ENCODE results near the gene DBP. TPM values are rescaled to one million over a fixed set of nuclear protein-coding genes. Genes with fewer than 3 reads are reported as not detected.
"Not testable (repeated sequence)": the region's sequence is repeated elsewhere in the genome, so short reads cannot be mapped to it uniquely, and the experiment has no call there.

DBP gene
- polyA plus RNA-seq, 1 experiment = 5.3 TPM

DNA sequence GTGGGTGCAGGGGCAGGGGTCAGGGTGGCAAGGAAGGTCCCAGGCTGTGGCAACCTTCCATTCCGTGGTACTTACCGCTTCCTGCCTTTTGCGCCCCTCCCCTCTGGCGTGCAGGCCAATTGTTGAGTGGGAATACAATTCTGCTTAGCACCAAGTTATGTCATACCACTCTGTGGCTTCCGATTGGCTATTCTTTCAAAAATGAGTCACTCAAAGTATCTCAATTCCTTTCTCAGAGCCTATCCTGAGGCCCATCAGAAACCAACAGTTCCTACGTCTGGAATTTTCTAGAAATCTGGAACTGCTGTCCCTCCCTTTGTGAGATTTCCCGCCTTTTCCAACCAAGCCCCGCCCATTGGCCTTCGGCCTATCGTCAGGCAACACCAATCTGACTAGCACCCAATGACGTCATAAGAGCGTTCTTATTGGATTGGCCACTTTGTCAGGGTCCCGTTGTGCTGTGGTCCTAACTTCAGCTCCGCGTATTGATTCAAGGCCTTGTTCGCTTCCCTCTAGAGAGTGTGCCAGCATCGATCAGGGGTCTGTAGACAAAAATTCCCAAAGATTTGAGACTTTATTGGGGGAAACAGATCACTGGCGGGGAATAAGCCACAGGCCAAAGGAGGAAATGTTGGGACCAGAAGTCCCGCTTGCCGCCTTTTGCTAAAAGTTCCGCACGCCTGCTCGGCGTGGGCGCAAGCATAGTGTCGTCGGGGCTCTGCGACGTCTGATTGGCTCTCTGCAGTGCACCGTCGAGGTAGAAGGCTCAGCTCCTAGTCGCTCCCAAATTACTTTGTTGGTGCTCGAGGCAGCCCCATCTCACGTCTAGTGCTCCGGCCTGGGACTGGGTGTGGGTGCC, 23.9 kb upstream of the DBP start:
- POLR2A ChIA-PET = no interaction called here
- TF ChIP-seq, protein P1, sequence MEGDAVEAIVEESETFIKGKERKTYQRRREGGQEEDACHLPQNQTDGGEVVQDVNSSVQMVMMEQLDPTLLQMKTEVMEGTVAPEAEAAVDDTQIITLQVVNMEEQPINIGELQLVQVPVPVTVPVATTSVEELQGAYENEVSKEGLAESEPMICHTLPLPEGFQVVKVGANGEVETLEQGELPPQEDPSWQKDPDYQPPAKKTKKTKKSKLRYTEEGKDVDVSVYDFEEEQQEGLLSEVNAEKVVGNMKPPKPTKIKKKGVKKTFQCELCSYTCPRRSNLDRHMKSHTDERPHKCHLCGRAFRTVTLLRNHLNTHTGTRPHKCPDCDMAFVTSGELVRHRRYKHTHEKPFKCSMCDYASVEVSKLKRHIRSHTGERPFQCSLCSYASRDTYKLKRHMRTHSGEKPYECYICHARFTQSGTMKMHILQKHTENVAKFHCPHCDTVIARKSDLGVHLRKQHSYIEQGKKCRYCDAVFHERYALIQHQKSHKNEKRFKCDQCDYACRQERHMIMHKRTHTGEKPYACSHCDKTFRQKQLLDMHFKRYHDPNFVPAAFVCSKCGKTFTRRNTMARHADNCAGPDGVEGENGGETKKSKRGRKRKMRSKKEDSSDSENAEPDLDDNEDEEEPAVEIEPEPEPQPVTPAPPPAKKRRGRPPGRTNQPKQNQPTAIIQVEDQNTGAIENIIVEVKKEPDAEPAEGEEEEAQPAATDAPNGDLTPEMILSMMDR (IDR thresholded peaks at IDR 0.05; ENCODE audit: insufficient read depth, low read depth, low read length) = no peak

DNA sequence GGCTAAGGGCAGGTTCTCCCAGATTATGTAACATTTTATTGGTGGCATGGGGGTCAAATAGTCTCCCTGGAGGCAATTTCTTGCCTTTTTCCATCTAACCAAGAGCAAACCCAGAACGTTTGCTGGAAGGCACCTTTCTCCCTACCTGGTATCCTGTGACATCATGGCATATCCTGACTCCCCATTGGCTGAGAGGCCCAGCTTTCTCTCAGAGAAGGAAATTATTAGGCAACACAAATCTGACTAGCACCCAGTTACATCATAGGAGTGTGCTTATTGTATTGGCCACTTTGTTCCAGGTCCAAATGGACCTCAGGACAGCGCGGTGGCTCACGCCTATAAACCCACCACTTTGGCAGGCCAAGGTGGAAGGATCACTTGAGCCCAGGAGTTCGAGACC, 22.6 kb upstream of the DBP start:
- TF ChIP-seq, protein P1 (IDR thresholded peaks at IDR 0.05; ENCODE audit: insufficient read depth, low read depth, low read length) = no peak
- DNase-seq (ENCODE audit: low read depth) = no peak
- ChIA-PET POLR2A (no interaction called here), CTCF (no interaction called here)
- Histone ChIP-seq H3K4me3 (ENCODE audit: low read depth, low read length) (no peak overlapping the region), H3K27me3 (ENCODE audit: control insufficient read depth, insufficient read depth, low read length) (no peaks in the 10 kb centered on the region), H3K36me3 (ENCODE audit: control insufficient read depth, insufficient read depth, low read length) (no peaks in the 10 kb centered on the region)

More for the DNA sequence above, 23.9 kb upstream of the DBP start:
- Histone ChIP-seq H3K4me3 (ENCODE audit: low read depth, low read length) (no peak overlapping the region), H3K27me3 (ENCODE audit: control insufficient read depth, insufficient read depth, low read length) (no peaks in the 10 kb centered on the region), H3K36me3 (ENCODE audit: control insufficient read depth, insufficient read depth, low read length) (no peaks in the 10 kb centered on the region)
- CTCF ChIA-PET = no interaction called here
- DNase-seq (ENCODE audit: low read depth) = peak; percentile 60

DNA sequence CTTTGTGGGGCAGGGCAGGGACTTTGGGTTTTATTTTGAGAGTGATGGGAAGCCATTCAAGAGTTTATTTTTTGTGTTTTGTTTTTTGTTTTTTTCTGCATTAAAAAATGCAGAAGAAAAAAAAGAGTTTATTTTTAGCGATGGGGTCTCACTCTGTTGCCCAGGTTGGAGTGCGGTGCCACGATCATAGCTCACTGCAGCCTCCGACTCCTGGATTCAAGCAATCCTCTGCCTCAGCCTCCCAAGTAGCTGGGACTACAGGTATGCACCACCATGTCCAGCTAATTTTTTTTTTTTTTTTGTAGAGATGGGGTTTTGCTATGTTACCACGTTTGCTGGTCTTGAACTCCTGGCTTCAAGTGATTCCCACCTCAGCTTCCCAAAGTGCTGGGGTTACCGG, 21.3 kb upstream of the DBP start:
- DNase-seq (ENCODE audit: low read depth) = no peak
- ChIA-PET CTCF (no interaction called here), POLR2A (no interaction called here)
- Histone ChIP-seq H3K36me3 (ENCODE audit: control insufficient read depth, insufficient read depth, low read length) (no peaks in the 10 kb centered on the region), H3K27me3 (ENCODE audit: control insufficient read depth, insufficient read depth, low read length) (no peaks in the 10 kb centered on the region; the same call in 1 of the 2 replicates), H3K4me3 (ENCODE audit: low read depth, low read length) (no peak overlapping the region)
- TF ChIP-seq, protein P1 (IDR thresholded peaks at IDR 0.05; ENCODE audit: insufficient read depth, low read depth, low read length) = no peak

DNA sequence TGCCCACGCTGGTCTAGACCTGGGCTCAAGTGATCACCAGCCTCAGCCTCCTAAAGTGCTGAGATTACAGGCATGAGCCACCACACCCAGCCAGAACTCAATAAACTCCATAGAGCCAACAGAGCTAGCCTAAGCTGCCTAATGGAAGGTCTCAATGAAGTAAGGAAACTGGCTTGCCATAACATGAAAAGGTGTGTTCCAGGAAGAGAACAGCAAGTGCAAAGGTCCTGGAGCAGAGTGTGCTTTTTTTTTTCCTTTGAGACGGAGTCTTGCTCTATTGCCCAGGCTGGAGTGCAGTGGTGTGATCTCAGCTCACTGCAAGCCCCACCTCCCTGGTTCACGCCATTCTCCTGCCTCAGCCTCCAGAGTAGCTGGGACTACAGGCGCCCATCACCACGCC, 20.6 kb upstream of the DBP start:
- H3K27me3 ChIP-seq (ENCODE audit: control insufficient read depth, insufficient read depth, low read length); H3K36me3 ChIP-seq (ENCODE audit: control insufficient read depth, insufficient read depth, low read length); DNase-seq (ENCODE audit: low read depth); H3K4me3 ChIP-seq (ENCODE audit: low read depth, low read length); POLR2A ChIA-PET: not testable (repeated sequence)
- CTCF ChIA-PET = interaction anchor here (1.4 kb wide), 1 partner anchor 12 kb away, joined by 6 read pairs; the partner anchor contains the start of gene CA11

DNA sequence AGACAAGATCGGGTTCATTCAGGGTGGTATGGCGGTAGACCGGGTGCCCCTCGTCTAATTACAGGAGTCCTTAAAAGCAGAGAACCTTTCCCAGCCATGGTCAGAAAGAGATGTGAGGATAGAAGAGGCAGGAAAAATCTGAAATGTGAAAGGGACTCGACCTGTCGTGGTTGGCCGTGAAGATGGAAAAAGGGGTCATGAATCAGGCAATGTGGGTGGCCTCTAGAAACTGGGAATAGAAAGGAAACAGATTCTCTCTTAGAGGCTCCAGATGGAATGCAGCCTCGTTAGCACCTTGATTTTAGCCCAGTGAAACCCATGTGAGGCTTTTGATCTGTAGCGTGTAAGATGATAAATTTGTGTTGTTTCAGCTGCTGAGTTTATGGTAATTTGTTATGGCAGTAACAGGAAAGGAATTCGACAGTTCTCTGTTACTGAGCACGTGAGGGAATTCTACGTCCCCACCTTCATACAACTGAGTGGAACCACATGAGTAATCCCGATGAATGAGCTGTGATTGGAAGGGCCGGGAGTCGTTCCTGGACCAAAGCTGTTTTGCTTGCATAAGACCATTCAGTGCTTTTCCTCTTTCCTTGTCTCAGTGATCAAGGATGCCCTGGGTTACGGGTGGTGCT, 19.8 kb upstream of the DBP start:
- H3K27me3 ChIP-seq (ENCODE audit: control insufficient read depth, insufficient read depth, low read length) = peaks cover under 1% of the 10 kb centered on the region; the same call in 1 of the 2 replicates
- CTCF ChIA-PET = interaction anchor here (1.2 to 1.4 kb wide), 2 partner anchors 11 kb away, joined by 3 to 6 read pairs; partner anchors contain the start of gene CA11

More for the DNA sequence above, 19.8 kb upstream of the DBP start:
- TF ChIP-seq, protein P1 (IDR thresholded peaks at IDR 0.05; ENCODE audit: insufficient read depth, low read depth, low read length) = no peak
- H3K4me3 ChIP-seq (ENCODE audit: low read depth, low read length) = no peak overlapping the region
- POLR2A ChIA-PET = no interaction called here
- no peaks in the 10 kb centered on the region for H3K36me3 ChIP-seq (ENCODE audit: control insufficient read depth, insufficient read depth, low read length)
- DNase-seq (ENCODE audit: low read depth) = peak; percentile 77
